ENCODE results near the gene GRID1.
"Not testable (repeated sequence)": the region's sequence is repeated elsewhere in the genome, so short reads cannot be mapped to it uniquely, and the experiment has no call there.

The GRID1 gene

GRCh38 chr10:86251426-86251825 is 115.2 kb downstream of the GRID1 start:
- no peak for DNase-seq (ENCODE audit: low read depth)

DNA sequence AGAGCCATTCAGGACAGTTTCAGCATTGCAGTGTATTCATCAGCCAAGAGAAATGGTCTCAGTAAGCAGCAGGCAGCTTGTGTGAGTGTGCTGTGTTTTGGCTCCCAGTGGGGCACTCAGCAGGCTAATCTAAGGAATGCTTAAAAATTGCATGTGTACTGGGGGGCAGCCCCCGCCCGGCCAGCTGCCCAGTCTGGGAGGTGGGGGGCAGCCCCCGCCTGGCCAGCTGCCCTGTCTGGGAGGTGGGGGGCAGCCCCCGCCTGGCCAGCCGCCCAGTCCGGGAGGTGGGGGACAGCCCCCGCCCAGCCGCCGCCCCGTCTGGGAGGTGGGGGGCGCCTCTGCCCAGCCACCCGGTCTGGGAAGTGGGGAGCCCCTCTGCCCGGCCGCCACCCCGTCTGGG is 116.2 kb downstream of the GRID1 start:
- no peak for DNase-seq (ENCODE audit: low read depth)

GRCh38 chr10:86249794-86250193 is 116.8 kb downstream of the GRID1 start:
- DNase-seq (ENCODE audit: low read depth) = no peak

DNA sequence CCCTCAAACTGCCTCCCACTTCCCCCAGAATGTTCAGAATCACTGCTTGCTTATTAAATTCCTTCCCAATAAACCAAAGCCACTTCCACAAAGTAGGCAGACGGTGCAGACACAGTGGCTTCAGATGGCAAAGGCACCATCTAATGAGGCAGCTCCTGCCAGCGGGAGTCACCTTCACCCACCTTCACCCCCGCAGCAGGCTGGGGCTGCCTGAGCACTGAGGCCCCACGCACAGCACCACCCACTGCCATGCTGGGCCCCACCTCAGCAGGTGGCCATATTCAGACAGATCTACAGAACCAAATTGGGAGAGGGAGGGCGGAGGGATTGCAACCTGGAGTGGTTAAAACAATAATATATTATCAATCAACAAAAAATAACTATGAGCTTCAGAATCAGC is 118.5 kb downstream of the GRID1 start:
- DNase-seq (ENCODE audit: low read depth) = no peak

GRCh38 chr10:86247588-86247987 is 119.0 kb downstream of the GRID1 start:
- no peak for DNase-seq (ENCODE audit: low read depth)

DNA sequence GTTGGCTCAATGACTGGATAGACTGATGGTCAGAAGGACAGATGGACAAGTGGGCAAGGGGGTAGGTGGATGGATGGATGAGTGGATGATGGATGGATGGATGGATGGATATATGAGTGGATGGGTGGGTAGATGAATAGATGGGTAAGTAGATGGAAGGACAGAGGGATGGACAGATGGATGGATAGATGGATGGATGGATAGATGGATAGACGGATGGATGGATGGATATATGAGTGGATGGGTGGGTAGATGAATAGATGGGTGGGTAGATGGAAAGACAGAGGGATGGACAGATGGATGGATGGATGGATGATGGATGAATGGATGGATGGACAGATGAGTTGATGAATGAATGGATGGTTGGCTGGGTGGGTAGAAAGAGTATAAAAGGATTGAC is 119.5 kb downstream of the GRID1 start:
- no peak for DNase-seq (ENCODE audit: low read depth)

- no peak for DNase-seq (ENCODE audit: low read depth)
These were observed 120.2 kb downstream of the GRID1 start for GRCh38 chr10:86246279-86246940.

DNA sequence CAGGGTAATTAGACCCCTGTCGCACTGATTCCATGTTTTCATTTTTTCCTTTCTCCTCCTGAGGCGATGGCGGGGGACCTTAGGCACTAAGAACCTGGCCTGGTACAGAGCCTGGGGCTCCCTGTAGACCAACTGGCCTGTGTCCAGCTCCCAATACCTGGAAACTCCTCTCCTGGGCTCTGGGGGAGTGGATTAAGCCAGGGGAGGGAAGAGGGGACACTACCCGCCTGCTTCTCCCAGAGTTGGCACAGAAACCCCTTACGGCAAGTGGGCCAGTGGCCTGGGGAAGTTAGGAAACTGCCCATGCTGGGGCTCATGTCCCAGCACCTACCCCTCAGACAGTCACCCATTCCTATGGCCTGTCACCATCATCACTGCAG is 121.6 kb downstream of the GRID1 start:
- DNase-seq (ENCODE audit: low read depth) = no peak

GRCh38 chr10:86244297-86245014 is 122.1 kb downstream of the GRID1 start:
- no peak for DNase-seq (ENCODE audit: low read depth)

GRCh38 chr10:86243651-86244155 is 122.9 kb downstream of the GRID1 start:
- no peak for DNase-seq (ENCODE audit: low read depth)

- no peak for DNase-seq (ENCODE audit: low read depth)
These were observed 123.8 kb downstream of the GRID1 start for GRCh38 chr10:86242761-86243160.

GRCh38 chr10:86238089-86238488 is 128.5 kb downstream of the GRID1 start:
- not testable (repeated sequence) for DNase-seq (ENCODE audit: low read depth)

GRCh38 chr10:86234541-86235270 is 131.9 kb downstream of the GRID1 start:
- no peak for DNase-seq (ENCODE audit: low read depth)

- DNase-seq (ENCODE audit: low read depth) = no peak
These were observed 132.5 kb downstream of the GRID1 start for GRCh38 chr10:86234107-86234506.

DNA sequence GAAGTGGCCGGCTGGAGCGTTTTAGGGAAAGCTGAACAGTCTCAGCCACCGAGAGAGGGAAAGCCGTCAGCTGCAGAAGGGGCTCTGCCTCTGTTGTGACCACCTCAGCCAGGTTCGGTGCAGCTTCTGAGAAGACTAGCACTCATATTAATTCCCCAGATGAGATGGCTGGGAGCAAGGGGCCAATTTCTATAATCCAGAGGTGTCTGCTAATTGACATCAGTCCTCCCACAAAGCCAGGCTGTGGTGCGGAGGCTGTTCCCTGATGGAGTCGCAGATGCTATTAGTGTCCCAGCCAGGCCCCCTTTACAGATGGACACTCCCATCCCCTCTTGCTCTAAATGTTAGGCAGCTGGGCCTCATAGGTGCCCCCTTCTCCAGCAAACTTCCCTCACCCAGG is 133.5 kb downstream of the GRID1 start:
- no peak for DNase-seq (ENCODE audit: low read depth)

- no peak for DNase-seq (ENCODE audit: low read depth)
These were observed 134.0 kb downstream of the GRID1 start for GRCh38 chr10:86232644-86233043.

GRCh38 chr10:86231796-86232560 is 134.6 kb downstream of the GRID1 start:
- no peak for DNase-seq (ENCODE audit: low read depth)

GRCh38 chr10:86230557-86231180 is 135.9 kb downstream of the GRID1 start:
- no peak for DNase-seq (ENCODE audit: low read depth)

- DNase-seq (ENCODE audit: low read depth) = no peak
These were observed 136.6 kb downstream of the GRID1 start for GRCh38 chr10:86229811-86230556.

GRCh38 chr10:86229376-86229775 is 137.2 kb downstream of the GRID1 start:
- no peak for DNase-seq (ENCODE audit: low read depth)

Measured in stimulated activated CD8-positive, alpha-beta memory T cell treated with anti-CD3 and anti-CD28 coated beads, Interleukin-15, amount 100 ng/mL, for 24 hours (primary cell).